ENCODE data around the gene AP3S2. TPM values are rescaled to one million over a fixed set of nuclear protein-coding genes. Genes with fewer than 3 reads are reported as not detected.

Gene AP3S2
- total and polyA plus RNA-seq, 2 of the 13 experiments (the other 11 are each of a cell fraction or from before 2014, with no cell fraction given): 17.6 to 44.4 TPM

DNA sequence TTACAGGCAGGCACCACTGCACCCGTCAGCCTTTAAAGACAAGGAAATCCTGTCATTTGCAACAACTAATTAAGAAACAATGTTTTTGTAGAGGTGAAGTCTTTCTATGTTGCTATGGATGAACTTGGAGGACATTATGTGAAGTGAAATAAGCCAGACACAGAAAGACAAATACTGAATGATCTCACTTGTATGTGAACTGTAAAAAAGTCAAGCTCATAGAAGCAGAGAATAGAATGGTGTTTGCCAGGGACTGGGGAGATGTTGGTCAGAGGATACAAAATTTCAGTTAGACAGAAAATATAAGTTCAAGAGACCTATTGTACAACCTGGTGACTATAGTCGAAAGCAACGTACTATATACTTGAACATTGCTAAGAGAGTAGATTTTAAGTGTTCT is 46.1 kb upstream of the AP3S2 start:
- no peak for DNase-seq (ENCODE audit: low spot score)
- Histone ChIP-seq H4K20me1 (ENCODE audit: insufficient read depth, low read length) (no peaks in the 10 kb centered on the region), H3K9me3 (ENCODE audit: low read length) (no peaks in the 10 kb centered on the region), H3K4me3 (replicated peaks in 1 of 3; ENCODE audit: insufficient read depth in 1 of 3, low read depth in 2 of 3, low read length in 3 of 3) (no peak overlapping the region), H3K79me2 (ENCODE audit: insufficient read depth, low read length) (no peaks in the 10 kb centered on the region), H3K36me3 (replicated peaks in 1 of 2; ENCODE audit: control insufficient read depth in 1 of 2, insufficient read depth in 2 of 2, low read length in 2 of 2) (no peaks in the 10 kb centered on the region), H3K27ac (ENCODE audit: extremely low read length, insufficient read depth, low read length) (no peak overlapping the region), H3K27me3 (ENCODE audit: control insufficient read depth in 1 of 2, insufficient read depth in 2 of 2, low read length in 2 of 2) (peaks cover 0 to 7% of the 10 kb centered on the region in 2 experiments; a peak in 2 of 5 replicates), H3K4me2 (ENCODE audit: low read depth, low read length) (no peak overlapping the region), H3K4me1 (ENCODE audit: insufficient read depth, low read length) (no peaks in the 10 kb centered on the region; the same call in 1 of the 2 replicates), H3K9ac (ENCODE audit: insufficient read depth, low read depth, low read length) (no peak overlapping the region), H2AFZ (ENCODE audit: low read length) (no peak overlapping the region)
- no peak for ATAC-seq
- WGBS (ENCODE audit: low lambda C conversion rate): 65% methylated on average over 3 of the region's 3 CpGs
- ChIA-PET CTCF (ENCODE audit: low intra/inter-chr PET ratio, low total read pairs) (no interaction called here), POLR2A (no interaction called here)
- FAIRE-seq: no peak
- in situ Hi-C loops (cut with HindIII; ENCODE audit: extremely low pct_ligation_motif_present, low pct_unique_long_range_greater_than_20kb): no loop called here
- TF ChIP-seq TCF7L2 (IDR thresholded peaks at IDR 0.05; ENCODE audit: low read depth, low read length) (no peak), RARA (CRISPR knock-in tag; IDR thresholded peaks at IDR 0.05) (no peak), MAF1 (CRISPR knock-in tag; IDR thresholded peaks at IDR 0.05; ENCODE audit: borderline replicate concordance) (no peak), ASH2L (IDR thresholded peaks at IDR 0.05; ENCODE audit: insufficient read length, low read depth, low read length) (no peak), ZNF674 (CRISPR knock-in tag; IDR thresholded peaks at IDR 0.05; ENCODE audit: low read depth) (no peak), ZKSCAN8 (CRISPR knock-in tag; IDR thresholded peaks at IDR 0.05; ENCODE audit: borderline replicate concordance) (no peak), TOPORS (CRISPR knock-in tag; IDR thresholded peaks at IDR 0.05) (no peak), ZNF446 (CRISPR knock-in tag; IDR thresholded peaks at IDR 0.05) (no peak), FOXJ3 (CRISPR knock-in tag; IDR thresholded peaks at IDR 0.05; ENCODE audit: borderline replicate concordance) (no peak), IRF2 (CRISPR knock-in tag; IDR thresholded peaks at IDR 0.05) (no peak), RXRB (CRISPR knock-in tag; IDR thresholded peaks at IDR 0.05; ENCODE audit: borderline replicate concordance) (no peak), ZBTB7B (CRISPR knock-in tag; IDR thresholded peaks at IDR 0.05) (no peak)
- TF ChIP-seq, protein P1, sequence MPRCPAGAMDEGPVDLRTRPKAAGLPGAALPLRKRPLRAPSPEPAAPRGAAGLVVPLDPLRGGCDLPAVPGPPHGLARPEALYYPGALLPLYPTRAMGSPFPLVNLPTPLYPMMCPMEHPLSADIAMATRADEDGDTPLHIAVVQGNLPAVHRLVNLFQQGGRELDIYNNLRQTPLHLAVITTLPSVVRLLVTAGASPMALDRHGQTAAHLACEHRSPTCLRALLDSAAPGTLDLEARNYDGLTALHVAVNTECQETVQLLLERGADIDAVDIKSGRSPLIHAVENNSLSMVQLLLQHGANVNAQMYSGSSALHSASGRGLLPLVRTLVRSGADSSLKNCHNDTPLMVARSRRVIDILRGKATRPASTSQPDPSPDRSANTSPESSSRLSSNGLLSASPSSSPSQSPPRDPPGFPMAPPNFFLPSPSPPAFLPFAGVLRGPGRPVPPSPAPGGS (CRISPR knock-in tag; IDR thresholded peaks at IDR 0.05): no peak
- TF ChIP-seq, protein P2, sequence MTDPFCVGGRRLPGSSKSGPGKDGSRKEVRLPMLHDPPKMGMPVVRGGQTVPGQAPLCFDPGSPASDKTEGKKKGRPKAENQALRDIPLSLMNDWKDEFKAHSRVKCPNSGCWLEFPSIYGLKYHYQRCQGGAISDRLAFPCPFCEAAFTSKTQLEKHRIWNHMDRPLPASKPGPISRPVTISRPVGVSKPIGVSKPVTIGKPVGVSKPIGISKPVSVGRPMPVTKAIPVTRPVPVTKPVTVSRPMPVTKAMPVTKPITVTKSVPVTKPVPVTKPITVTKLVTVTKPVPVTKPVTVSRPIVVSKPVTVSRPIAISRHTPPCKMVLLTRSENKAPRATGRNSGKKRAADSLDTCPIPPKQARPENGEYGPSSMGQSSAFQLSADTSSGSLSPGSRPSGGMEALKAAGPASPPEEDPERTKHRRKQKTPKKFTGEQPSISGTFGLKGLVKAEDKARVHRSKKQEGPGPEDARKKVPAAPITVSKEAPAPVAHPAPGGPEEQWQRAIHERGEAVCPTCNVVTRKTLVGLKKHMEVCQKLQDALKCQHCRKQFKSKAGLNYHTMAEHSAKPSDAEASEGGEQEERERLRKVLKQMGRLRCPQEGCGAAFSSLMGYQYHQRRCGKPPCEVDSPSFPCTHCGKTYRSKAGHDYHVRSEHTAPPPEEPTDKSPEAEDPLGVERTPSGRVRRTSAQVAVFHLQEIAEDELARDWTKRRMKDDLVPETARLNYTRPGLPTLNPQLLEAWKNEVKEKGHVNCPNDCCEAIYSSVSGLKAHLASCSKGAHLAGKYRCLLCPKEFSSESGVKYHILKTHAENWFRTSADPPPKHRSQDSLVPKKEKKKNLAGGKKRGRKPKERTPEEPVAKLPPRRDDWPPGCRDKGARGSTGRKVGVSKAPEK (CRISPR knock-in tag; IDR thresholded peaks at IDR 0.05; ENCODE audit: borderline replicate concordance): no peak
- TF ChIP-seq, protein P3, sequence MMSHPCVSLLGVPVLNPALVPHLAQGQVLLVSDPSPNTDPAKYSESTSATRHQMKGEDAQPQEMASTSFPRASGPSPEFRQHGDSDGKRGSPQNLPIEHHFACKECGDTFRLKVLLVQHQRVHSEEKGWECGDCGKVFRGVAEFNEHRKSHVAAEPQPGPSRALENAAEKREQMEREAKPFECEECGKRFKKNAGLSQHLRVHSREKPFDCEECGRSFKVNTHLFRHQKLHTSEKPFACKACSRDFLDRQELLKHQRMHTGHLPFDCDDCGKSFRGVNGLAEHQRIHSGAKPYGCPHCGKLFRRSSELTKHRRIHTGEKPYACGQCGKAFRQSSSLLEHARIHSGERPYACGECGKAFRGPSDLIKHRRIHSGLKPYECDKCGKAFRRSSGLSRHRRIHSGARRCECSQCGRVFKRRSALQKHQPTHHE (CRISPR knock-in tag; IDR thresholded peaks at IDR 0.05; ENCODE audit: borderline replicate concordance): no peak
- TF ChIP-seq, protein P4, sequence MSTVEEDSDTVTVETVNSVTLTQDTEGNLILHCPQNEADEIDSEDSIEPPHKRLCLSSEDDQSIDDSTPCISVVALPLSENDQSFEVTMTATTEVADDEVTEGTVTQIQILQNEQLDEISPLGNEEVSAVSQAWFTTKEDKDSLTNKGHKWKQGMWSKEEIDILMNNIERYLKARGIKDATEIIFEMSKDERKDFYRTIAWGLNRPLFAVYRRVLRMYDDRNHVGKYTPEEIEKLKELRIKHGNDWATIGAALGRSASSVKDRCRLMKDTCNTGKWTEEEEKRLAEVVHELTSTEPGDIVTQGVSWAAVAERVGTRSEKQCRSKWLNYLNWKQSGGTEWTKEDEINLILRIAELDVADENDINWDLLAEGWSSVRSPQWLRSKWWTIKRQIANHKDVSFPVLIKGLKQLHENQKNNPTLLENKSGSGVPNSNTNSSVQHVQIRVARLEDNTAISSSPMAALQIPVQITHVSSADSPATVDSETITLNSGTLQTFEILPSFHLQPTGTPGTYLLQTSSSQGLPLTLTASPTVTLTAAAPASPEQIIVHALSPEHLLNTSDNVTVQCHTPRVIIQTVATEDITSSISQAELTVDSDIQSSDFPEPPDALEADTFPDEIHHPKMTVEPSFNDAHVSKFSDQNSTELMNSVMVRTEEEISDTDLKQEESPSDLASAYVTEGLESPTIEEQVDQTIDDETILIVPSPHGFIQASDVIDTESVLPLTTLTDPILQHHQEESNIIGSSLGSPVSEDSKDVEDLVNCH (CRISPR knock-in tag; IDR thresholded peaks at IDR 0.05): no peak
- TF ChIP-seq, protein P5, sequence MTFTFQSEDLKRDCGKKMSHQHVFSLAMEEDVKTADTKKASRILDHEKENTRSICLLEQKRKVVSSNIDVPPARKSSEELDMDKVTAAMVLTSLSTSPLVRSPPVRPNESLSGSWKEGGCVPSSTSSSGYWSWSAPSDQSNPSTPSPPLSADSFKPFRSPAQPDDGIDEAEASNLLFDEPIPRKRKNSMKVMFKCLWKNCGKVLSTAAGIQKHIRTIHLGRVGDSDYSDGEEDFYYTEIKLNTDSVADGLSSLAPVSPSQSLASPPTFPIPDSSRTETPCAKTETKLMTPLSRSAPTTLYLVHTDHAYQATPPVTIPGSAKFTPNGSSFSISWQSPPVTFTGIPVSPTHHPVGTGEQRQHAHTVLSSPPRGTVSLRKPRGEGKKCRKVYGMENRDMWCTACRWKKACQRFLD (CRISPR knock-in tag; IDR thresholded peaks at IDR 0.05; ENCODE audit: borderline replicate concordance): no peak
- intact Hi-C loops (cut with micrococcal nuclease; ENCODE audit: unreplicated experiment): no loop called here
- BruUV-seq (replicated peaks): no TSS peak

All from HepG2 (cell line).